GM21447 (cell line): Measurements from ENCODE around the gene KRTAP5-2.
"Not testable (repeated sequence)": the region's sequence is repeated elsewhere in the genome, so short reads cannot be mapped to it uniquely, and the experiment has no call there.

Experiments
- ATAC-seq: cut with Tn5 transposase; IDR thresholded peaks from one replicate; pipeline ENCODE4 v1.9.1; 2021; ENCODE audit not compliant: unreplicated experiment

Gene KRTAP5-2

DNA sequence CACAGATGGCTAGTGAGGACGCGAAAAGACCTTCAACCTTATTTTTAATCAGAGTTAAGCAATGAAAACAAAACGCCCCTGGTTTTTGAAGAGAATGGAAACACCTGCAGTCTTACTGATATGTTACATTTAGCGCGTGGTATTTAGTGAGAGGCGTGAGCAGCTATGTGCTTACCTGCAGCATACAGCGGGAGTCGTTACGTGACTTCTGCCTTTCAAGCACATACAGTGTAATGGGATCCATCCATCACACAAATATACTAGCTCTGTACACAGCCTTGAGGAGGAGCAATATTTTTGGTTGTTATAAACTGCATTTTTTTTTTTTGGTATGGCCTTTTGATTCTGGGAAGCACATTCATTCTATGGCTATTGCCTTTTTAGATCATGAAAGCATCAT is 5.5 kb downstream of the KRTAP5-2 start:
- no peak for ATAC-seq

DNA sequence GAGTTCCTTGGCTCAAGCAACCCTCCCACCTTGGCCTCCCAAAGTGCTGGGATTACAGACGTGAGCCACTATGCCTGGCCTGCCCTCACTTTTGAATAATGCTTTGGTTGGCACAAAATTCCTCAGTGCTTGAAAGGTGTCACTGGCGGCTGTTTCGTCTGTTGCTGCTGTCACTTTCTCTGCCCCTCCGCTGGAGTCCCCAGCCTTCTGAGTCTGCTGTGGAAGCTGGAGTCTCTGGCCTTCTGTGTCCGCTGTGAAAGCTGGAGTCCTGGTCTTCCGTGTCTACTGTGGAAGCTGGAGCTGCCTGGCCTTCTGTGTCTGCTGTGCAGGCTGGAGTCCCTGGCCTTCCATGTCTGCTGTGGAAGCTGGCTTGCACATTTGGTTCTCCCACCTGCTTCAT is 8.1 kb downstream of the KRTAP5-2 start:
- no peak for ATAC-seq

DNA sequence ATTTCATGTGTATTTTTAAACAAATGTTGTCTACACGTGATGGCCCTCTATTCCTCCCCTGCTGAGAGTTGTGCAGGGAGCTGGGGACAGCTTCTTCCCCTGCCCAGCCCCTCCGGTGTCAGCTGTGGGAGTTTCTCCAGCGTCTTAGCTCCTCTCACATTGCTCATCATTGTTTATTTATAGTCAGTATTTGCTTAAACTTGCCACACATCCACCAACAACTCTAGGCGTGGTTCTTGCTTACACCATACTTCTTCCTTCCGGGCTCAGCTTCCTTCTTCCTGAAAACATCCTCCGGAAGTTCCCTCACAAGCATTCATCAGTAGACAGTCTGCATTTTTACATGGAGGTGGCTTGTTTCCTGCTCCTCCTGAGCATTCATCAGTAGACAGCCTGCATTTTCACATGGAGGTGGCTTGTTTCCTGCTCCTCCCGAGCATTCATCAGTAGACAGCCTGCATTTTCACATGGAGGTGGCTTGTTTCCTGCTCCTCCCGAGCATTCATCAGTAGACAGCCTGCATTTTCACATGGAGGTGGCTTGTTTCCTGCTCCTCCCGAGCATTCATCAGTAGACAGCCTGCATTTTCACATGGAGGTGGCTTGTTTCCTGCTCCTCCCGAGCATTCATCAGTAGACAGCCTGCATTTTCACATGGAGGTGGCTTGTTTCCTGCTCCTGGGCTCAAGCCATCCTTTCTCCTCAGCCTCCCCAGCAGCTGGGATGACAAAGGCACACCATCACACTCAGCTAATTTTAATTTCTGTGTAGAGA is 8.7 kb downstream of the KRTAP5-2 start:
- ATAC-seq = not testable (repeated sequence)

DNA sequence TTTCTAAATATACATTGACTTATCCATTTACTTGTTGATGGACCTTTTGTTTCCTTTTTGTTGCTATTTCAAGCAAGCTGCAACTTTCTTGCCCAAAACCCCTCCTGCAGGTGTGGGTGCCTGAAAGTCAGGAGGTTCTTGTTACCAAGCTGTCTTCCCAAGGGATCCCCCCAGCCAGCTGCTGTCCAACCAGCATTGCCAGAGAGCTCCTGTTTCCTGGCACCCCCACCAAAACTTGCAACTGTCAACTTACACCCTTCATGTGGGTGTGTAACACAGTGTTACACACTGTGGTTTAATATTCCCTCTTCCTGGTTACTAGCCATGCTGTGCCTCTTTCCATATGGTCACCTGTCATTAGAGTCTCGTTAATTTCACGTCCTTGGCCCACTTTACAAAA is 11.4 kb downstream of the KRTAP5-2 start:
- no peak for ATAC-seq

DNA sequence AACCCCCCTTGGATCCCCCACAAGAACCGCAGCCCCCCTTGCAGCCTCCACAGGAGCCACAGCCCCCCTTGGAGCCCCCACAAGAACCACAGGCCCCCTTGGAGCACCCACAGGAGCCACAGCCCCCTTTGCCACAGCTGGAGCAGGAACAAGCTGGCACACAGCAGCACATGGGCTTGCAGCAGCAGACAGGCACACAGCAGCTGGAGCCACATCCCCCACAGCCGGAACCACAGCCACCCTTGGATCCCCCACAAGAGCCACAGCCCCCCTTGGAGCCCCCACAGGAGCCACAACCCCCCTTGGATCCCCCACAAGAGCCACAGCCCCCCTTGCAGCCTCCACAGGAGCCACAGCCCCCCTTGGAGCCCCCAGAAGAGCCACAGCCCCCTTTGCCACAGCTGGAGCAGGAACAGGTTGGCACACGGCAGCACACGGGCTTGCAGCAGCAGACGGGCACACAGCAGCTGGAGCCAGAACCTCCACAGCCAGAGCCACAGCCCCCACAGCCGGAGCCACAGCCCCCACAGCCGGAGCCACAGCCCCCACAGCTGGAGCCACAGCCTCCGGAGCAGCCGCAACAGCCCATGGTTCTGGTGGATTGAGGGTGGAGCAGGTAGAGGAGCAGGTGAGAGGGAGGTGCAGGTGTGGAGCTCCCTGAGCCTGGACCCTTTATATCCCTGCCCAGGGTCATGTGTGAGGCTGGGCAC is 13.3 kb downstream of the KRTAP5-2 start, which contains the start of gene KRTAP5-1:
Gene KRTAP5-1 (minus strand): TSS at position 623 of the 710 bp plus-strand sequence. CDS start 34 bp downstream, at position 589.
- not testable (repeated sequence) for ATAC-seq

DNA sequence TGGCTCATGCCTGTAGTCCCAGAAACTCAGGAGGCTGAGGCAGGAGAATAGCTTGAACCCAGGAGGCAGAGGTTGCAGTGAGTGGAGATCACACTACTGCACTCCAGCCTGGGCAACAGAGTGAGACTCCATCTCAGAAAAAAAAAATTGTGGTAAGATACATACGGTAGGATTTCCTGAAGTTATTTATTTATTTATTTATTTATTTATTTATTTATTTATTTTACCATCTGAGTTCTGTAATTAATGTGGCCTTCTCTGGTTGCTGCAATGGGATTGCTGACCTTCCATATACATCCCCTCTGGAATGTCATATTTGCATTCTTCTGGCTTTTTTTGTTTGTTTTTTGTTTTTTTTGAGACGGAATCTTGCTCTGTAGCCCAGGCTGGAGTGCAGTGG is 15.2 kb downstream of the KRTAP5-2 start:
- not testable (repeated sequence) for ATAC-seq

DNA sequence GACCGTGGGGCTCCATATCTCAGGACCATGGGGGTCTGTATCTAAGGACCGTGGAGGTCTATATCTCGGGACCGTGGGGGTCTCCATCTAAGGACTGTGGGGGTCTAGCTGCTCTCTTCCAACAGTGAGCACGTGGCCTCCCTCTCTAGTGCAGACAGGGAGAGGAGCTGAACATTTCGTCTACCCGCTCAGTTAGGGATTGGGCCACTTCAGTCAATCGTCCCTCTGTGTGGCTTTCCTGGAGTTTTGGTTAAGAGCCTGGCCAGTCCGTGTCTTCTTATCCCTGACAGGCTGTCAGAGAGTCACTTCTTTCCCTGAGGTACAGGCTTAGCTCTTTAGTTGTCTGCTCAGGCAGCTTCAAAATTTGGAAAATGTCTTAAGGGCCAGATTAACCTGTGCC is 16.1 kb downstream of the KRTAP5-2 start:
- no peak for ATAC-seq

DNA sequence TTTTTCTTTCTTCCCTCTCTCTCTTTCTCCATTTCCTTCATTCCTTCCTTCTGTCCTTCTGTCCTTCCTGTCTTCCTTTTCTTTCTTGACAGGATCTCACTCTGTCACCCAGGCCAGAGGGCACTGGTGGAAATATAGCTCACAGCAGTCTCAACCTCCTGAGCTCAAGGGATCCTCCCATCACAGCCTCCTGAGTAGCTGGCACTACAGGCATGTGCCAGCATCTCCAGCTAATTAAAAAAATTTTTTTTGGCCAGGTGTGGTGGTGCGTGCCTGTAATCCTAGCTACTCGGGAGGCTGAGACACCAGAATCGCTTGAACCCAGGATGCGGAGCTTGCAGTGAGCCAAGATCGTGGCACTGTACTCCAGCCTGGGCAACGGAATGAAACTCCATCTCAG is 21.3 kb downstream of the KRTAP5-2 start:
- no peak for ATAC-seq

DNA sequence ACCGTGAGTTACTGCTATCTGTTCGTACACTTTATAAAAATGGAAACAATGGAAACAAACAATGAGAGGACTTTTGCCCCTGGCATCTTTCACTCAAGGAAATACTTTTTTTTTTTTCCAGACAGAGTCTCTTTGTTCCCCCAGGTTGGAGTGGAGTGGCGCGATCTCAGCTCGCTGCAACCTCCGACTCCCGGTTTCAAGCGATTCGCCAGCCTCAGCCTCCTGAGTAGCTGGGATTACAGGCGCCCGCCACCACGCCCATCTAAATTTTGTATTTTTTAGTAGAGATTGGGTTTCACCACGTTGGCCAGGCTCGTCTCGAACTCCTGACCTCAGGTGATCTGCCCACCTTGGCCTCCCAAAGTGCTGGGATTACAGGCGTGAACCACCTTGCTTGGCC is 22.3 kb downstream of the KRTAP5-2 start:
- not testable (repeated sequence) for ATAC-seq

DNA sequence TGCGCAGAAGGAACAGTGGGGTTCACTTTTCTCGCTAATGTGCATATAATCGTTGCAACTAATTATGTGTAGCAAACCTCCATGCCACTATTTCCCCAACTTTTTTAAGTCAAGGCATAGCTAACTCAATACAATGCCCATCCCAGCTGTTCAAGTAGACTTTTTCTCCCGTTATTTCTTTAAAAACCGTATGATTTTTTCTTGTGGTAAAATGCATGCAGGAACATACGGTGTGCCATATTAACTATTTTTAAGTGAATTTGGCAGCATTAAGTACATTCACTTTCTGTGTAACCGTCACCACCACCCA is 23.2 kb downstream of the KRTAP5-2 start:
- no peak for ATAC-seq

DNA sequence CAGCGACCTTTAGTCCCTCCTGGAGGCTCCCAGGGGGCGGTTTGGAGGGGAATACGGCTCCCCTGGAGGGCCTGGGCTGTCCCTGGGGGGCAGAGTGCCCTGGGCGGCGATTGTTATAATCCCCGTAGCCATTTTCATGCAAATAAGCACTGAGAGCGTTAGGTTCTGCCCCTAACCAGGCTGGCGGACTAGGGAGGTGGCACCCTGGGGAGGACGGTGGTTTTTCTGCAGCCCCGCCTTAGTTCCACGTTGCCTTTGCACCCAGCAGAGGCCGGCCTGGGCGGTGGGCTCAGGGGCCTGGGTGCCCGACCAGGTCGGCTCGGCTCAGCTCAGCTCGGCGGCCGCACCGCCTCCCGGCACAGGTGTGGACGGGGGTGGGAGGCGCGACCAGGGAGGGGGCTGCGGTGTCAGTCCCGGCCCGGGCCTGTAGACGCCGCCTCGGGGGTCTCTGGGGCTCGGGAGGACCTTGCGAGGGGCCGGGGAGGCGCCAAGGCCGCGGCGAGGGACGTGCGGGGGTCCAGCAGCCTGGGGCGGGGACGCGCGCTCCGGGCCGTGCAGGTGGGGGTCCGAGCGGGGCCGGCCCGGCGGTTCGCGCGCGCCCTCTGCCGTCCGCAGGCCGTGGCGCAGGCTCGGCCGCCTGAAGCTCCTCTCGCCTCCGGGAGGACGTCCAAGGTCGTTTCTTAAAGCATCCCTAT is 23.7 kb downstream of the KRTAP5-2 start:
- ATAC-seq = no peak

DNA sequence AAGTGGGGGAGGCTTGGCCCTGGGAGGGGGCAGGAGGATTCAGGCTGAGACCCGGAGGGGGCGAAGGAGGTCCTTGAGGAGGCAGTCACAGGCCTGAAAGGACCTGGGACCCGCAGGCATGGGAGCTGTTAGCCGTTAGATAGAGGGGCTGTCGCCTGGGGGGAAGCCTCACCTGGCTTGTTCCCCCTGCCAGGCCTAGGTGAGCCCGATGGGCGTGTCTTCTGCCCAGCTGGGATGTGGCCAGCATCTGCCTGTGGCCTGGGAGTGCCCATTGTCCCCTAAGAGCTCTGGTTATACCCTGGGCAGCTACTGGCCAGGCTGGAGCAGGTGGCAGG is 24.2 kb downstream of the KRTAP5-2 start:
- ATAC-seq = no peak

DNA sequence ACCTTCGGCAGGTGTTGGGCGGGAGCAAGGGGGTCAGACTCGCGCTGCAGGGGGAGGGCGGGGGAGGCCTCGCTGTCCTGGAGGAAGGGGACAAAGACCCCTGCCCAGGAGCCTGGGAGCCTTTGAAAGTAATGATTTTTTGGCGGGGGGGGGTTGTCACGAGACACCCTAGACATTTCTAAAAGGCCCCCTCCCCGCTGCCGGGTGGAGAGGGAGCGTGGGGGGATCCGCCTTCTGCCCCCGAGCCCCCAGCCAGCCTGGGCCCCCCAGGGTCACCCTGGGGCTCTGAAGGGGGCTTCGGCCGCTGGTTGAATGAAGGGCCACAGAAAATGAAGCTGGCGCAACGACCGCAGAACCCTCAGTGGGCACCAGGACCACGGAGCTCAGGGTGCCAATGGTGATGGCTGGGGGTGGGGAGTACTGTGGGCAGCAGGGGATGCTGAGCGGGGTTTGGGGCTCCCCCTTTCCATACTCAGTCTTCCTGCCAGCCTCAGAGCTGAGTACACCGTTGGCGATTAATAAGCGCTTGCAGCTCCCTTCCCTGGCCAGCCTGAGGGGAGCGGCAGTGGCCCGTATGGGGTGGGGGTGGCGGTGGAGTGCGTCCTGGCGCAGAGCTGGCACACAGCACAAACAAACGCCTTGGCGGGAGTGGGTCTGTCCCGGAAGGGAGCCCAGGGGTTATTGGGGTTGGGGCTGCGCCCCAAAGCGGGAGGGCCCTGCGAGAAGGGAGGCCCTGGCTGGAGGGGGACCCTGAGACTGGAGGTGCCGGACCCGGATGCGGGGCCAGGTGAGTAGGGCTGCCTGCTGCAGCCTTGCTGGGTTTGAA is 24.8 kb downstream of the KRTAP5-2 start:
- ATAC-seq = no peak

DNA sequence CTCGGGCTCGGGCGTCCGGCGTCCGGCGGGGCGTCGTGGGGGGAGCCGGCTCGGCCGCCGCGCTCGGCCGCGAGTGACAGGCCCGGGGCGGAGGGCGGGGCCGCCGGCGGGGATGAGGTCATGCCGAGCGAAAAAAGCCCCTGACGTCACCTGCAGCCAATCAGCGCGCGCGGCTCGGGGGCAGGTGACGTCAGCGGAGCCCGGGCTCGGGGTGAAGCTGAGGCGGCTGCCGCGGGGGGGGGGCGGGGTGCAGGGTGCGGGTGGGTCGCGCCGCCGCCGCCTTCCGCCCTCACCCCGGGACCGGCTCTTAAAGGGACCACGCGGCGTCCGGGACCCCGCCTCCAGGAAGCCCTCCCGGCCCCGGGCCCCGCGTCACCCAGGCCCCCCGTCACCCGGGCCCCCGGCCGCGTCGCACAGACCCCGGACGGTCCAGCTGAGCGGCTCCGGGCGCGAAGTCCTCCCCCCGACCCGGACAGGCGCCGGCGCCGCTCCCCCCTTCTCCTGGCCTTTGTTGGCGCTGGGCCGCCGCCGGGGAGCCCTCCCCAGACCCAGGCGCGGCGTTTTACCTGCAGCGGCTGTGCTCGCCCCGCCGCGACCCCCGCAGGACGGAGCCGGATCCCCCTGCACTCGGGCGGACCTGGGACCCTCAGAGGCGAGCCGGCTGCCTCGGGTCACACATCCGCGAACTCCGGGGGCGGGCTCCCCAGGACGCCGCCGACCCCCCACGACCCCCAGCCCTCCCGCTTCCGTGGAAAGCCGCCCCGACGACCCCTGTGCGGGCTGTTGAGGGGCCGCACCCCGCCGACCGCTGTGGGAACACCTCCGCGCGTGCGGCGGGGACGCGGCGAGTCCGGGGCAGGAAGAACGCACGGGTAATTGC is 25.7 kb downstream of the KRTAP5-2 start, which contains the start of gene DUSP8:
Gene DUSP8 (minus strand): TSS at position 75 of the 880 bp plus-strand sequence. CDS start 6,445 bp downstream, outside the sequence.
- ATAC-seq = no peak

DNA sequence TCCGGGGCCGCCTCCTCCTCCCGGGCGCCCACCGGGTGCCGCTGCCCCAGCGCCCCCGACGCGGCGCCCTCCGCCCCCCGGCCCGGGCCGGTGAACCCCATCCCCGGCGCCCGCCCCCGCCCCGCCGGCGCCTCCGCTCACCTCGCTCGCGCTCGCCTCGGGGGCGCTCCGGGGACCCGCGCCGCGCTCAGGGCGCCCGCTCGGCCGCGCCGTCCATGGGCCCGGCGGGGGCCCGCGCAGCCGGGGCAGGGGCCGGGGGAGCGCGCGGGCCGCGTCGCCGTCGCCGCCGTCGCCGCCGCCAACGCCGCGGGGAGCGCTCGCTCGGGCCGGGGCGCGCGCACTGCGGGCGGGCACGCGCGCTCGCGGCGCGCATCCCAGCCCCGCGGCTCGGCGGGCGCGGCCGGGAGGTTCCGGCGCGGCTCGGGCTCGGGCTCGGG is 26.3 kb downstream of the KRTAP5-2 start:
- ATAC-seq = no peak

DNA sequence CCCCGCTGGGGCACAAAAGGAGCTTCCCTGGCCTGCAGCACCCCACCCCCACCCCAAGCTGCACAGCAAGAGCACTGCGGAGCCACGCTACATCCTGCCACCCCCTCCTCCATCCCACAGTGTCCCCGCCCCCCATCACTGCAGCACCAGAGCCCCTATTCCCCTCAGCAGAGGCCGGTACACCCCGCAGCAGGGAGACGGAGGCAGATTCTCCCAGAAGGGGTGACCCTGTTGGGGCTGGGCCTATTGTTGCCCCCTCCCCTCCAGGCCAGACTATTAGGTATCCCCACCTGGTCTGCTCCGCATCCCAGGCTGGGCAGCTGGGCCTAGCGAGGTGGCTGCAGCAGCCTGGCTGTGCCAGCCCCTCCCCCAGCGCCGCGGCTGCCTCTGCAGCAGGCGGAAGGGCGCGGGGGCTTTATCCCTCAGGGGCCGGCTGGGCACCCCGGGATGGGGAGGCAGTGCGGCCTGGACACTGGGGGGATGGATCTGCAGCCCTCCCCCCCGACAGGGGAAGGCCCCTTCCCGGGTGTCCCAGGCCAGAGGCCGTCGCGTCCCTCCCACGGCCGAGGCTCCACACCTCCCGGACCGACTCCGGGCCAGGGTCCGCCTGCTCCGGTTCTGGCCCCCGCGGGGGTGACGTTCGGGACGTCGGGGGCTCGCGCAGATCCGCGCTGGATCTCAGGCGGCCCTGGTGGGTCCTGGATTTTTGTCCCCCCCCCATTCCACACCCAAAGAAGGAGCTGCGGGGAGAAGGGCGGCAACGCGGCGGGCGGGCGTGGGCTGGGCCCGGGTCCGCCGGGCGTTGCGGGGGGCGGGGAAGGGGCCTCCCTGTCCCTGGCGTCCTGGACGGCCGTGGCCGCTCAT is 27.0 kb downstream of the KRTAP5-2 start:
- no peak for ATAC-seq

DNA sequence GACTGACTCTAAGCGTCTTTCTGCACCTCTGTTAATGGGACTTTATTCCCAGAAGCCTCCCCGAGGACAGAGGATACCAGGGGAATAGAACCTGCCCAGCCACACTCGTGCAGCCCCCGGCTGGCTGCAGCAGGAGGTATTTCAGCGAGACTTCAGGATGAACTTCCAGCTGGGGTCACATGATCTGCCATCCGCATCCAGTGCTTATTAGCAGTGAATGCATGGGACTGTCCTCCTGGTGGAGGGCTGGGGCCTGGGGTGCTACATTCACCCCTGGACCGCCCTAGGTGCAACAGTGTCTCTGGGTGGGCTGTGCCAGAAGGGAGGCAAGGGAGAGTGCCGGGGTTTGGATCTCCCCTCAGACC is 27.6 kb downstream of the KRTAP5-2 start:
- ATAC-seq = no peak

DNA sequence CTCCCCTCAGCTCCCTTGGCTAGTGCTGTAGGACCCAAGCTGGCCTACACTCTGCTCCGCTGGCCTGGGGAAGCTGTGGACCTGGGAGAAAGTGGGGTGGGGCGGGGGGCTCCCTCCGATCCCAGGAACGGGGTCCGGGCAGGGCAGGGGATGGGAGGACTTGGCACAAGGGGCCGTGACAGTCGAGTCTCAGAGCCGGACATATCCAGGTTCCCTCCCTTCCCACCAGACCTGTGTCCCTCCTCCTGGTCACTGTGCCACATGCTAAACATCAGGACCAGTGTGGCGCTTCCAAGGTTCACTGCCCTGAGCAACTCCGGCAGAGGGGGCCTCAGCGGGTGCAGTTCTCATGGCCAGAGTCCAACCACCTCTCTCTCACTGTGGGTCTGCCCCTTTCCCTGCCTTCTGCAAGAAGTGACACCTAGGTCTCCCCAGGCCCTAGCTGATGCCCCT is 28.1 kb downstream of the KRTAP5-2 start:
- ATAC-seq = no peak

DNA sequence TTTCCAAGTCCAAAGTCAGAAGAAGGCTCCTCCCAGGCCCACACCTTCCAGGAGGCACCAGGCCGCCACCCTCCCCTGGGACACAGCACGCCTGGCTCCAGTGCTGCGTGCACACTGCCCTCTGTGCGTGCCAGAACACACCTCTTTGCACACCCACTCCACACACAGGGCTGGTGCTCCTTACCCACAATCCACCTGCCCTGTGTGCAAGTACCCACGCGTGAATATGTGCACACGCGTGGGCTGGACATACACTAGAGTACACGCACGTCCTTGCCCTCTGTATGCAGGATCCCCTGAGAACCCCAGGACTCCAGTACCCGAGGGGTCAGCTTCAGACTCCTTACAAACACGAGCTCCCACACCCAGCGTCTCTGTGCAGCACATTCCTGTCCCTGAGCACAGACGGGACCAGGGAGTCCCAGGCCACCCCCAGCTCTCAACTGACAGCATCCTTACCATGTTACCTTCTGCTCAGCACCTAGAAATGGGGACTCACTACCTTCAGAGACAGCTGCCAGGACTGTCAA is 28.8 kb downstream of the KRTAP5-2 start:
- ATAC-seq = no peak
